Activated B cell treated with CpG ODN at 0.5 μM for 24 hours (primary cell): ENCODE measurements around the gene DLG4. TPM values are rescaled to one million over a fixed set of nuclear protein-coding genes. Genes with fewer than 3 reads are reported as not detected.
"Not testable (repeated sequence)": the region's sequence is repeated elsewhere in the genome, so short reads cannot be mapped to it uniquely, and the experiment has no call there.

ENCODE experiments used
- ATAC-seq: fragments of 200-7000 bp; cut with Tn5 transposase; one replicate; pipeline ENCODE4 v1.10.0; 2021; ENCODE audit warnings: low read depth, mild to moderate bottlenecking, moderate library complexity
- CTCF ChIA-PET: fragments of 350-600 bp; sonication (Branson Sonifier 250); formaldehyde crosslinking; loops from one replicate; lab custom pipeline; 2021; ENCODE audit warnings: antibody characterized with exemption; lab: Charles Lee
- POLR2A ChIA-PET: fragments of 350-600 bp; sonication (Branson Sonifier 250); formaldehyde crosslinking; loops from one replicate; lab custom pipeline; 2021; ENCODE audit warnings: antibody characterized with exemption; lab: Charles Lee
- DNase-seq: peaks from one replicate; pipeline ENCODE4 v3.0.0; 2022
- H3K27ac Mint-ChIP-seq: one replicate; pipeline ENCODE4 v1.8.0; 2020; ENCODE audit warnings: mixed read lengths
- H3K27me3 Mint-ChIP-seq: one replicate; pipeline ENCODE4 v1.8.0; 2021; ENCODE audit warnings: mixed read lengths
- H3K36me3 Mint-ChIP-seq: one replicate; pipeline ENCODE4 v1.8.0; 2021; ENCODE audit warnings: low read depth, mixed read lengths
- H3K4me1 Mint-ChIP-seq: one replicate; pipeline ENCODE4 v1.8.0; 2021; ENCODE audit warnings: mixed read lengths
- H3K4me3 Mint-ChIP-seq: one replicate; pipeline ENCODE4 v1.8.0; 2020; ENCODE audit warnings: mild to moderate bottlenecking, mixed read lengths
- H3K9me3 Mint-ChIP-seq: one replicate; pipeline ENCODE4 v1.8.0; 2020; ENCODE audit warnings: mixed read lengths
- CTCF ChIP-seq: fragments of 200-600 bp; IDR thresholded peaks from one replicate; pipeline ENCODE4 v1.8.0; 2022; ENCODE audit warnings: antibody characterized with exemption, mild to moderate bottlenecking
- intact Hi-C: fragments of 100-400 bp; cut with micrococcal nuclease; formaldehyde crosslinking; loops from one replicate; pipeline ENCODE4 v1.15.1; 2024
- total RNA-seq: library from RNA; stranded (reverse); gene quantifications from 2 replicates; pipeline ENCODE4 v1.2.3, GENCODE V29; 2022

Gene DLG4
- total RNA-seq, 1 donor from 2014 or later, result 3.9 TPM

- Mint-ChIP-seq H3K27me3 (no peaks in the 10 kb centered on the region), H3K27ac (peak overlapping the region; percentile 87), H3K4me1 (peaks cover 47% of the 10 kb centered on the region), H3K9me3 (no peaks in the 10 kb centered on the region), H3K4me3 (peak overlapping the region; percentile 98), H3K36me3 (peaks cover 56% of the 10 kb centered on the region)
- TF ChIP-seq CTCF, result no peak
- POLR2A ChIA-PET, result interaction anchor here (0.8 to 5.8 kb wide), 3 partner anchors 11 to 35 kb away, joined by 3 to 134 read pairs (median 4); partner anchors contain the start of genes ACADVL, DLG4, DVL2 and GABARAP
- ATAC-seq, result no peak
- CTCF ChIA-PET, result interaction anchor here (1.2 kb wide), 1 partner anchor 29 kb away, joined by 3 read pairs; no protein-coding TSS in a partner anchor
- intact Hi-C loops, result loop anchor here (5.0 kb wide), 1 partner anchor 232 kb away; the partner anchor contains the start of genes POLR2A and SLC35G6
- no peak for DNase-seq
Observed at GRCh38 chr17:7249830-7250229, 30.2 kb upstream of the DLG4 start.

DNA sequence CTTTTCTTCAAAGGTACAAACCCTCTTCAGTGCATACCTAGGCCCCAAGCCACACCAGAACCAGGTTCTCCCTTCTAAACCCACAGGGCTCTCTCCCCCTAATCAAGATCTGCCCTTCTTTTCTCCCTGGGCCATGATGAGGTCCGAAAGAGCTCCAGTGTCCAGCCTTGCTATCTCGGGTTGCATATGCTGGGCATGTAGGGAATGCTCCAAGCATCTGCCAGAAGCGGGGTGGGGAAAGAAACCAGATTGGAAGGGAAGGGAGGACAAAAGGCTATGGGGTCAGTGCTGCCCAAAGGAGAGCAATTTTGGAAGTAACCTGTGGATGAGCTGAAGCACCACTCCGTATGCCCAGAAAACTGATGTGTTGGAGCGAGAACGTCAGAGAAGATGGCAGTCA, 29.6 kb upstream of the DLG4 start:
- intact Hi-C loops, result no loop called here
- CTCF ChIA-PET, result interaction anchor here (1.2 kb wide), 1 partner anchor 28 kb away, joined by 3 read pairs; no protein-coding TSS in a partner anchor
- Mint-ChIP-seq H3K27me3 (no peaks in the 10 kb centered on the region), H3K27ac (no peak overlapping the region), H3K4me1 (peaks cover 47% of the 10 kb centered on the region), H3K36me3 (peaks cover 57% of the 10 kb centered on the region), H3K9me3 (no peaks in the 10 kb centered on the region), H3K4me3 (peak overlapping the region; percentile 98)
- DNase-seq, result no peak
- ATAC-seq, result no peak
- POLR2A ChIA-PET, result interaction anchor here (1.3 to 5.8 kb wide), 2 partner anchors 11 to 35 kb away, joined by 4 to 134 read pairs; partner anchors contain the start of genes DVL2, GABARAP and PHF23
- no peak for TF ChIP-seq CTCF

GRCh38 chr17:7248796-7249195, 29.2 kb upstream of the DLG4 start:
- Mint-ChIP-seq H3K4me3 (no peak overlapping the region), H3K36me3 (peaks cover 57% of the 10 kb centered on the region), H3K4me1 (peaks cover 44% of the 10 kb centered on the region), H3K27me3 (no peaks in the 10 kb centered on the region), H3K27ac (peak overlapping the region; percentile 4), H3K9me3 (no peaks in the 10 kb centered on the region)
- intact Hi-C loops, result no loop called here
- TF ChIP-seq CTCF, result no peak
- ChIA-PET CTCF (interaction anchor here (1.2 kb wide), 1 partner anchor 28 kb away, joined by 3 read pairs; no protein-coding TSS in a partner anchor), POLR2A (interaction anchor here (0.8 to 5.8 kb wide), 2 partner anchors 10 to 29 kb away, joined by 3 to 134 read pairs; partner anchors contain the start of genes ACADVL, DLG4, DVL2 and GABARAP)
- ATAC-seq (no peak), DNase-seq (no peak)

DNA sequence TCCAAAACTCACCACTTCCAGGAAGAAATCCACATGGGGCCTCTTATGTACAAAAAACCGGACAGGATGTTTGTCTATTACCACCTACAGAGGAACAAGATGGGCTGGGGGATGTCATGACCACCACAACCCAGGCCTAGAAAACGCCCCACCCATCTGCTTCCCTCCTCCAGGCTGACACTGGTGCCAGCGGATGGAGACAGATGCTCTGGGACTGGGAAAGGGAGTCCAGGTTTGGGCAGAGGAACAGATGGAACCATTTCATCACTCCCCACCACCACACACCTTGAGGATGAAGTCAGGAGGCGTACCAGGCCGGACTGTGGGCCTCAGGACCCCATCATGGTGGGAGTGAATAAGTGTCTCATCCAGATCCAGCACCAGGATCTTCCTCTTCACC, 27.1 kb upstream of the DLG4 start:
- Mint-ChIP-seq H3K4me1 (peaks cover 42% of the 10 kb centered on the region), H3K27me3 (no peaks in the 10 kb centered on the region), H3K27ac (peak overlapping the region; percentile 4), H3K9me3 (no peaks in the 10 kb centered on the region), H3K4me3 (no peak overlapping the region), H3K36me3 (peaks cover 51% of the 10 kb centered on the region)
- intact Hi-C loops, result no loop called here
- ATAC-seq (no peak), DNase-seq (no peak)
- POLR2A ChIA-PET, result no interaction called here
- CTCF ChIA-PET, result no interaction called here
- no peak for TF ChIP-seq CTCF

DNA sequence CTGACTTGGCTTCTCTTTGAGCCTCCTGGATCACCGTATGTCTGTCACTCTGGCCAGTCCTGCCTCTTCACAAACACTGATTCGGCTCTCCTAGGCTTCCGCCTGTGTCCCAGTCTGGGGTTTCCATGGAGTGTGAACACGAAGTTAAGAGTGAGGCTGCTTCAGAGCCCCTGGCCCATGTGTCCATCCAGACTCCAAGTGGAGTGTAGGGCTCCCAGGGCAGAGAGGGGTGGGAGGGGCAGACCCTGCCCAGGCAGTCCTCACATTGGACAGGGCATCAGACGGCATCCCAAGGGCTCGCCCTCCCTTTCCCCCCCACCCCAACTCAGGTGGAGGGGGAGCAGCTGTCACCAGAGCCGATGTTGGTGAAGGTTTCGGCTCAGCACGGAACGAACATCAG, 24.2 kb upstream of the DLG4 start:
- POLR2A ChIA-PET, result interaction anchor here (1.9 to 15.0 kb wide), 4 partner anchors 9 to 443 kb away, joined by 8 to 245 read pairs (median 15); partner anchors contain the start of genes ACADVL, DLG4, DVL2 and TP53
- peaks cover 67% of the 10 kb centered on the region for H3K36me3 Mint-ChIP-seq

More for the DNA sequence above, 24.2 kb upstream of the DLG4 start:
- H3K4me3 Mint-ChIP-seq, intact Hi-C loops, CTCF ChIA-PET, H3K27ac Mint-ChIP-seq, H3K27me3 Mint-ChIP-seq, DNase-seq, ATAC-seq, H3K9me3 Mint-ChIP-seq: not testable (repeated sequence)
- H3K4me1 Mint-ChIP-seq, result peaks cover 42% of the 10 kb centered on the region
